Psoas muscle (tissue), 8 donors: ENCODE measurements around the gene PRRG1. TPM values are rescaled to one million over a fixed set of nuclear protein-coding genes. Genes with fewer than 3 reads are reported as not detected.

Experiments used
- ATAC-seq, 4 donors: fragments of 200-7000 bp; cut with Tn5 transposase; one replicate each; pipeline ENCODE4 v1.9.1; 2020; ENCODE audit warnings: moderate library complexity in 3 of 4, mild to moderate bottlenecking in 2 of 4
- DNase-seq, 2 donors: peaks; one replicate each; pipeline ENCODE4 v3.0.0-alpha.2; 2020
- H3K27ac ChIP-seq: fragments of 200-600 bp; one replicate; pipeline ENCODE4 v1.8.0; 2022
- H3K27me3 ChIP-seq, 3 donors: fragments of 200-600 bp in 1 of 3; one replicate each; pipeline versions ENCODE4 v1.6.1 to v1.8.0; 2013 to 2022; ENCODE audit warnings: low read length in 2 of 3, mild to moderate bottlenecking in 2 of 3, moderate library complexity in 1 of 3; ENCODE audit not compliant: insufficient read depth in 3 of 3
- H3K36me3 ChIP-seq, 2 donors: fragments of 200-600 bp in 1 of 2; one replicate each; pipeline versions ENCODE4 v1.6.1 to v1.8.0; 2013 to 2022; ENCODE audit warnings: low read depth in 1 of 2, mild to moderate bottlenecking in 1 of 2, moderate library complexity in 1 of 2; ENCODE audit not compliant: insufficient read depth in 1 of 2
- H3K4me1 ChIP-seq: fragments of 200-600 bp; one replicate; pipeline ENCODE4 v1.8.0; 2022
- H3K4me3 ChIP-seq: fragments of 200-600 bp; one replicate; pipeline ENCODE4 v1.8.0; 2022; ENCODE audit warnings: mild to moderate bottlenecking
- H3K9me3 ChIP-seq: fragments of 200-600 bp; one replicate; pipeline ENCODE4 v1.8.0; 2022
- WGBS, 3 donors: extraction: QIAGEN DNeasy Blood & Tissue Kit; methylation state at CpG; one replicate each; pipeline versions ENCODE4 v1.1.6 to v1.1.7; 2013; 5-methylcytosine and 5-hydroxymethylcytosine counted together
- intact Hi-C, 2 donors: fragments of 100-400 bp; cut with DNase I; formaldehyde crosslinking; loops; one replicate each; pipeline versions ENCODE4 v1.11.0 to v1.14.2; 2022
- polyA plus RNA-seq, 3 donors: library from polyadenylated mRNA; stranded (reverse); fragments of 200-250 nt; gene quantifications; one replicate each; pipeline ENCODE4 v1.2.3, GENCODE V29; 2013
- total RNA-seq, 4 donors: library from RNA; stranded (reverse); fragmentation: NEBNext Ultra II Directional in 2 of 4; extraction: Animal tissue kit (Norgen Biotek cat#: 25700) in 2 of 4; gene quantifications; one replicate each; pipeline versions ENCODE4 v1.2.1 to v1.2.4, GENCODE V29; 2021 to 2023
- TF ChIP-seq, protein P1 (sequence below): fragments of 200-600 bp; IDR thresholded peaks from one replicate; pipeline ENCODE4 v1.8.0; 2022; ENCODE audit warnings: antibody characterized with exemption
- donor health status: healthy with polysubstance abuse.
- donor health status: DM: no; HTN: no; CAD: no; lungs with moderate emphysema.
- donor health status: Bipolar disorder and iron deficiency.
- donor health status: healthy.
- donor health status: DM: yes; HTN: yes; CAD: no.
- donor health status: DM: no; HTN: no; CAD: no.
- donor health status: DM: no; HTN: no; CAD: no.
- donor health status: DM: yes; HTN: yes; CAD: no.

The PRRG1 gene
- total and polyA plus RNA-seq, 7 donors, result 2.5 to 21.3 (median 8.8) TPM

DNA sequence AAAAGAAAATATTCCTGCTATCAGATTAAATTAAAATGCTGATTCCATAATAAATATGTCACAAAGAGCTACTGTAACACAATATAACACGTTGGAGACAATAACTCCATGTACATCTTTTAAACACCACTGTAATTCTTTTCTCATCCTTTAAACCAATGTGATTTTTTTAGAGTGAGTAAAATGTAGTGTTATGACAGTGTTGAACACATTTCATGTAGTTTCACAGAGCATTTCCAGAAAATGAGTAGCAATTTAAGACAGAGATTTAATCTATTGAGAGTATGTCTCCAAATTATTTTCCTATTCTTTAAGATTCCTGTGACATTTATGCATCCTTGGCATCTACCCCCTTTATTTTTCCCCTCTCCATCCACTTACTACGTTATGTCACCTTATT is 17.1 kb upstream of the PRRG1 start:
- no peak for DNase-seq
- Histone ChIP-seq H3K9me3 (no peaks in the 10 kb centered on the region), H3K4me3 (no peak overlapping the region), H3K27ac (peak overlapping the region; percentile 73), H3K4me1 (peaks cover 9% of the 10 kb centered on the region), H3K27me3 (peaks cover 0 to 14% (median 0%) of the 10 kb centered on the region in 3 donors), H3K36me3 (no peaks in the 10 kb centered on the region)
- TF ChIP-seq, protein P1, sequence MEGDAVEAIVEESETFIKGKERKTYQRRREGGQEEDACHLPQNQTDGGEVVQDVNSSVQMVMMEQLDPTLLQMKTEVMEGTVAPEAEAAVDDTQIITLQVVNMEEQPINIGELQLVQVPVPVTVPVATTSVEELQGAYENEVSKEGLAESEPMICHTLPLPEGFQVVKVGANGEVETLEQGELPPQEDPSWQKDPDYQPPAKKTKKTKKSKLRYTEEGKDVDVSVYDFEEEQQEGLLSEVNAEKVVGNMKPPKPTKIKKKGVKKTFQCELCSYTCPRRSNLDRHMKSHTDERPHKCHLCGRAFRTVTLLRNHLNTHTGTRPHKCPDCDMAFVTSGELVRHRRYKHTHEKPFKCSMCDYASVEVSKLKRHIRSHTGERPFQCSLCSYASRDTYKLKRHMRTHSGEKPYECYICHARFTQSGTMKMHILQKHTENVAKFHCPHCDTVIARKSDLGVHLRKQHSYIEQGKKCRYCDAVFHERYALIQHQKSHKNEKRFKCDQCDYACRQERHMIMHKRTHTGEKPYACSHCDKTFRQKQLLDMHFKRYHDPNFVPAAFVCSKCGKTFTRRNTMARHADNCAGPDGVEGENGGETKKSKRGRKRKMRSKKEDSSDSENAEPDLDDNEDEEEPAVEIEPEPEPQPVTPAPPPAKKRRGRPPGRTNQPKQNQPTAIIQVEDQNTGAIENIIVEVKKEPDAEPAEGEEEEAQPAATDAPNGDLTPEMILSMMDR, result no peak
- no peak for ATAC-seq
- WGBS, 3 donors, result 9 to 50% (median 16%) methylated on average over 2 of the region's 2 CpGs
- intact Hi-C loops, result no loop called here

DNA sequence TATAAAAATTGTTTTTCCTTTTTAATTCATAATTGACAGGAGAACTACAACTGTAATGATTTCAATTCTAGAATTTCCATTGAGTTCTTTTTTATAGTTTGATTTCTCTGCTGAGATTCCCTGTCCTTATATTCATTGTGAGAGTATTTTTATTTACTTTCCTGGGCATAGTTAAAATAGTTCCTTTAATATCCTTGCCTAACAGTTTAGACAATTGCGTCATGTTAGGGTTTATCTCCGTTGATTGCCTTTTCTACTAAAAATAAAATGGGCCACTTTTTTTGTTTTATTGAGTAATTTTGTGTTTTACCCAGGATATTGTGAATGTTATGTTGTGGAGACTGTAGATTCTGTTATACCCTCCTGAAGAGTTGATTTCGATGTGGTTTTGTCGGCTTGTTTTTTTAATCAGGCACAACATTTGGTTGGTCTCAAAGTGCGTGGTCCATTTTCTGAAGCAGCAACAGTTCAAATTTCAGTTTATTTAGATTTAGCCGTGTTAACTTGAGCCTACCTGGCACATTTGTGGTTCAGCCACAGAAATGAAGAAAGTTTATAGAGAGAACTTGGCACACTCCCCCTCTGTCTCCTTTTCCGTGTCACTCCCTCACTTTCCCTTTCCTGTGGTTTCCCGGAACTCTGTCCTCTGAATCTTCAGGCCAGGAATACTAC is 16.0 kb upstream of the PRRG1 start:
- ATAC-seq (peak in 3 of 4 donors; percentile 52 to 71 (median 68)), DNase-seq (no peak)
- TF ChIP-seq, protein P1, result no peak
- H3K27me3 ChIP-seq, result peaks cover 0 to 14% (median 0%) of the 10 kb centered on the region in 3 donors
- intact Hi-C loops, result no loop called here
- H3K27ac ChIP-seq, result peak overlapping the region; percentile 73
- peak overlapping the region; percentile 43 for H3K4me3 ChIP-seq
- H3K36me3 ChIP-seq, result no peaks in the 10 kb centered on the region
- H3K9me3 ChIP-seq, result no peaks in the 10 kb centered on the region
- peaks cover 6% of the 10 kb centered on the region for H3K4me1 ChIP-seq
- 27 to 47% (median 39%) methylated on average over 8 of the region's 8 CpGs for WGBS, 3 donors

DNA sequence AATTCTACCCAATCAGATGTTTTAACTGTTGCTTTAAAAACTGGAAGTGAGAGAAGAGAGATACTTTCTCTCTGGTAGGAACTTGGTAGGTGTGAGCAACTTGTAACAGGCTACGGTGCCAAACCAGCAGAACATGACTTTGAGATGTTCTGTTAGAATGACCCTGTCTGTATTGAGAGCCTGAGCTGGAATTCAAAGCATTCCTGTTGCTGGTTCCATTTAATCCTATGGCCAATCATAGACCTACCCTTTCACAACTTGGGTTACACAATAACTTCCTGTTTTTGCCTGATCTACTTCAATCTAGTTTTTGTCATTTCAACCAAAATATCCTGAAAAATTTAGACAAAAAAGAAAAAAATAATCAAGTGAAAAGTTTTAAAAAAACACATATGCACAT is 1.7 kb upstream of the PRRG1 start:
- Histone ChIP-seq H3K27ac (no peak overlapping the region), H3K4me3 (no peak overlapping the region), H3K27me3 (peaks cover 0 to 4% (median 0%) of the 10 kb centered on the region in 3 donors), H3K36me3 (no peaks in the 10 kb centered on the region), H3K9me3 (no peaks in the 10 kb centered on the region), H3K4me1 (no peaks in the 10 kb centered on the region)
- DNase-seq (no peak), ATAC-seq (no peak)
- TF ChIP-seq, protein P1, result no peak
- intact Hi-C loops, result no loop called here
- 24 to 52% (median 29%) methylated on average over 1 of the region's 1 CpG for WGBS, 3 donors

DNA sequence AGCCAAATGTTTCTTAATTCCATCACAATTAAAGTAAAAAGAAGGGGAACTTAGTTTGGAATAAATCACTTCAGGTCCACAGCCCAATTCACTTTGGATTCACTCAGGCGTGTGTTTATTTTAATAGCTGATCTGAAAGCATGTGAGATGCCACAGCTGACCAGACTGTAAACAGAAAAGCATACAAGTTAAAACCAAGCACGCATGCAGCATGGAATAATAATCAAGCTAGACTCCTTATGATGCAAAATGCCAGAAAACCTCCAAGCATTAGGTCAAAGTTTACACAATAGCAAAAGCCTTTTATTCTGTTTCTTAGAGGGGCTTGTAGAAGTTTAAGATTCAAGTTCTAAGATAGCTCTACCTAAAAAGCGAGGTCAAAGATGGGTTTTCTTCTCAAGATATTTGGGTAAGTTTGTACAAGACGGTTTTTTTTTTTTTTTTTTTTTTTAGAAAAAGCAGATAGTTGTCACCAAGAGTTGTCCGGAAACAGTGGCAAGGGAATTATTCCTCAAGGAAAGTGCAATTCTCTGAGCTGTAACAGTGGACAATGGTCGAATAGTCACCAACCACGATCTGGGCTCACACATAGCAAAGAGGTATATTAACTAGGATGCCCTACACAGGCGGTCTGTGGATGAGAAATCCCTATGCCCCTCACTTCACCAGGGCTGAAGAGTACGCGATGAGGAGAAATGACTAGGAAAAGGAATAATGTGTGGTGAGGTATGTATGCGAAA is 763 bp upstream of the PRRG1 start:
- H3K27me3 ChIP-seq, result peaks cover 0 to 4% (median 0%) of the 10 kb centered on the region in 3 donors
- H3K27ac ChIP-seq, result peak overlapping the region; percentile 89
- TF ChIP-seq, protein P1, result no peak
- peak; percentile 16 to 40 (median 20) for ATAC-seq
- WGBS, 3 donors, result 18 to 32% (median 22%) methylated on average over 9 to 11 of the region's 11 CpGs
- intact Hi-C loops, result no loop called here
- H3K9me3 ChIP-seq, result no peaks in the 10 kb centered on the region
- DNase-seq, result no peak
- H3K4me1 ChIP-seq, result peaks cover 1% of the 10 kb centered on the region
- peak overlapping the region; percentile 78 for H3K4me3 ChIP-seq
- no peaks in the 10 kb centered on the region for H3K36me3 ChIP-seq
